ENCODE measurements around the gene EYS. TPM values are rescaled to one million over a fixed set of nuclear protein-coding genes. Genes with fewer than 3 reads are reported as not detected.
A peak's percentile ranks its signal among the peaks of the same experiment; 100 is the strongest.
"Not testable (repeated sequence)": the region's sequence is repeated elsewhere in the genome, so short reads cannot be mapped to it uniquely, and the experiment has no call there.

The EYS gene
- total RNA-seq, 1 donor from 2014 or later = not detected

DNA sequence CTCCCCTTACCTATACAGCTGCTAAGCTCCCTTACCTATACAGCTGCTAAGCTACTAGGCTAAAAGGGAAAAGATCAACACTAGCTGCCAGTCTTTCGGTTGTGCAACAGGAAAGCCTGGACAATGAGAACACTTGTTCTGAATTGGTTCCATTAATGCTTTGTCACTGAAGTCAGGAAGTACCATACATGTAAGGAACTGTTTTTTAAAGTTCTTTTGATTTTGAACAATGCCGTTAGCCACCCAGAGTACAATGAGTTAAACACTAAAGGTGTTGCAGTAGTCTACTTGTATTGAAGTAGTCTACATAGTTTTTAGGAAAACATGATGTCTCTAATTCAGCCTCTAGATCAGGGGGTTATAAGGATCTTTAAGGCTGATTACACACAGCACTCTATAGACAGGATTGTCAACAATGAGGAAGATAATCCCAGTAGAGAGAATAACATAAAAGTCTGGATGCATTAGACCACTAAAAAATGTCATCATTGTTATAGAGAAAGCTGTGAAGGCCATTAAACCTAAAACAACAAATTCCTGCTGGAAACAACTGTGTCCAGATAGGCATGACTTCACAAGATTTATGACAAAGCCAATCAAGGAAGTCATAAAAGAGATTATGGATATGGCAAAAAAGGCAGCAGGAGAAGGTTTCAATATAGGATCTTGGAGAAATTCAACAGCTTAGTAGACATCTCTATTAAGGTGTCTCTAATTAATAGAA lies 1765.1 kb downstream of the EYS start:
- intact Hi-C loops (cut with DNase I) = no loop called here
- TF ChIP-seq, protein P1, sequence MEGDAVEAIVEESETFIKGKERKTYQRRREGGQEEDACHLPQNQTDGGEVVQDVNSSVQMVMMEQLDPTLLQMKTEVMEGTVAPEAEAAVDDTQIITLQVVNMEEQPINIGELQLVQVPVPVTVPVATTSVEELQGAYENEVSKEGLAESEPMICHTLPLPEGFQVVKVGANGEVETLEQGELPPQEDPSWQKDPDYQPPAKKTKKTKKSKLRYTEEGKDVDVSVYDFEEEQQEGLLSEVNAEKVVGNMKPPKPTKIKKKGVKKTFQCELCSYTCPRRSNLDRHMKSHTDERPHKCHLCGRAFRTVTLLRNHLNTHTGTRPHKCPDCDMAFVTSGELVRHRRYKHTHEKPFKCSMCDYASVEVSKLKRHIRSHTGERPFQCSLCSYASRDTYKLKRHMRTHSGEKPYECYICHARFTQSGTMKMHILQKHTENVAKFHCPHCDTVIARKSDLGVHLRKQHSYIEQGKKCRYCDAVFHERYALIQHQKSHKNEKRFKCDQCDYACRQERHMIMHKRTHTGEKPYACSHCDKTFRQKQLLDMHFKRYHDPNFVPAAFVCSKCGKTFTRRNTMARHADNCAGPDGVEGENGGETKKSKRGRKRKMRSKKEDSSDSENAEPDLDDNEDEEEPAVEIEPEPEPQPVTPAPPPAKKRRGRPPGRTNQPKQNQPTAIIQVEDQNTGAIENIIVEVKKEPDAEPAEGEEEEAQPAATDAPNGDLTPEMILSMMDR (IDR thresholded peaks at IDR 0.05) = no peak
- DNase-seq = no peak
- H3K9me3 ChIP-seq = no peaks in the 10 kb centered on the region
- no peaks in the 10 kb centered on the region for H3K36me3 ChIP-seq
- ATAC-seq = peak in 1 of 2 donors; percentile 61
- H3K27ac ChIP-seq = no peak overlapping the region
- H3K27me3 ChIP-seq (ENCODE audit: low read depth) = no peaks in the 10 kb centered on the region
- H3K4me1 ChIP-seq = no peaks in the 10 kb centered on the region
- H3K4me3 ChIP-seq = no peak overlapping the region

GRCh38 chr6:63940056-63940455 lies 1767.0 kb downstream of the EYS start:
- ATAC-seq = no peak
- intact Hi-C loops (cut with DNase I) = no loop called here
- TF ChIP-seq, protein P1 (IDR thresholded peaks at IDR 0.05) = no peak
- Histone ChIP-seq H3K36me3 (no peaks in the 10 kb centered on the region), H3K27me3 (ENCODE audit: low read depth) (no peaks in the 10 kb centered on the region), H3K4me1 (no peaks in the 10 kb centered on the region), H3K27ac (no peak overlapping the region), H3K9me3 (no peaks in the 10 kb centered on the region), H3K4me3 (no peak overlapping the region)
- DNase-seq = no peak

GRCh38 chr6:63936399-63936798 lies 1770.6 kb downstream of the EYS start:
- ATAC-seq = no peak
- intact Hi-C loops (cut with DNase I) = no loop called here
- Histone ChIP-seq H3K27ac (no peak overlapping the region), H3K4me3 (no peak overlapping the region), H3K36me3 (no peaks in the 10 kb centered on the region), H3K9me3 (no peaks in the 10 kb centered on the region), H3K4me1 (no peaks in the 10 kb centered on the region), H3K27me3 (ENCODE audit: low read depth) (no peaks in the 10 kb centered on the region)
- TF ChIP-seq, protein P1 (IDR thresholded peaks at IDR 0.05) = no peak
- no peak for DNase-seq

- ATAC-seq (no peak), DNase-seq (no peak)
- Histone ChIP-seq H3K4me3 (no peak overlapping the region), H3K27me3 (ENCODE audit: low read depth) (no peaks in the 10 kb centered on the region), H3K36me3 (no peaks in the 10 kb centered on the region), H3K9me3 (no peaks in the 10 kb centered on the region), H3K27ac (no peak overlapping the region), H3K4me1 (no peaks in the 10 kb centered on the region)
- TF ChIP-seq, protein P1 (IDR thresholded peaks at IDR 0.05) = no peak
- intact Hi-C loops (cut with DNase I) = no loop called here
Measured at GRCh38 chr6:63935732-63936131, 1771.3 kb downstream of the EYS start.

GRCh38 chr6:63933948-63934347 lies 1773.1 kb downstream of the EYS start:
- H3K27me3 ChIP-seq (ENCODE audit: low read depth); H3K27ac ChIP-seq; H3K36me3 ChIP-seq; H3K4me1 ChIP-seq; intact Hi-C loops (cut with DNase I); DNase-seq; ATAC-seq; H3K4me3 ChIP-seq; H3K9me3 ChIP-seq: not testable (repeated sequence)

GRCh38 chr6:63930848-63931247 lies 1776.2 kb downstream of the EYS start:
- Histone ChIP-seq H3K27me3 (ENCODE audit: low read depth) (no peaks in the 10 kb centered on the region), H3K36me3 (no peaks in the 10 kb centered on the region), H3K27ac (no peak overlapping the region), H3K4me1 (no peaks in the 10 kb centered on the region), H3K9me3 (no peaks in the 10 kb centered on the region), H3K4me3 (no peak overlapping the region)
- intact Hi-C loops (cut with DNase I) = no loop called here
- TF ChIP-seq, protein P1 (IDR thresholded peaks at IDR 0.05) = no peak
- DNase-seq = no peak
- no peak for ATAC-seq
